GM21367 (cell line): ENCODE measurements around the gene NMT1.
"Not testable (repeated sequence)": the region's sequence is repeated elsewhere in the genome, so short reads cannot be mapped to it uniquely, and the experiment has no call there.

ENCODE experiments used
- ATAC-seq: cut with Tn5 transposase; IDR thresholded peaks from one replicate; pipeline ENCODE4 v1.9.1; 2021; ENCODE audit not compliant: unreplicated experiment

The NMT1 gene

DNA sequence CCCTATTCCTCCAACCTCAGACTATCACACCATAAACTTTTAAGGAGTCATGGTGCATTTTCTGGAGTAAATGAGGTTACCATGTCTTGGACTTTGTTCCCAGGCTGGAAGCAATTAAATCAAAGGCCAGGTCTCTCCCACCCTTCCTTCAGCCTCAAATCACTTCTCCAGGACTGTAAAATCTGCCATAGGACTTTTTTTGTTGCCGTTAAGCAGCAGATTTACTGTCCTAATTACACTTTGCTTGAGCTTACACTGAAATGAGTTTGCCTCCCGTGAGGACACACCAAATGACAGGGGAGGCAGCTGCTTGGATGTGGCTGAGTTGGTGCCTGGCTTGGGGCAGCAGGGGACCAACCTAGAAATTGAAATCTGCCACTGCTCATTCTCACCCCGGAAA lies 24.4 kb upstream of the NMT1 start:
- ATAC-seq: no peak

DNA sequence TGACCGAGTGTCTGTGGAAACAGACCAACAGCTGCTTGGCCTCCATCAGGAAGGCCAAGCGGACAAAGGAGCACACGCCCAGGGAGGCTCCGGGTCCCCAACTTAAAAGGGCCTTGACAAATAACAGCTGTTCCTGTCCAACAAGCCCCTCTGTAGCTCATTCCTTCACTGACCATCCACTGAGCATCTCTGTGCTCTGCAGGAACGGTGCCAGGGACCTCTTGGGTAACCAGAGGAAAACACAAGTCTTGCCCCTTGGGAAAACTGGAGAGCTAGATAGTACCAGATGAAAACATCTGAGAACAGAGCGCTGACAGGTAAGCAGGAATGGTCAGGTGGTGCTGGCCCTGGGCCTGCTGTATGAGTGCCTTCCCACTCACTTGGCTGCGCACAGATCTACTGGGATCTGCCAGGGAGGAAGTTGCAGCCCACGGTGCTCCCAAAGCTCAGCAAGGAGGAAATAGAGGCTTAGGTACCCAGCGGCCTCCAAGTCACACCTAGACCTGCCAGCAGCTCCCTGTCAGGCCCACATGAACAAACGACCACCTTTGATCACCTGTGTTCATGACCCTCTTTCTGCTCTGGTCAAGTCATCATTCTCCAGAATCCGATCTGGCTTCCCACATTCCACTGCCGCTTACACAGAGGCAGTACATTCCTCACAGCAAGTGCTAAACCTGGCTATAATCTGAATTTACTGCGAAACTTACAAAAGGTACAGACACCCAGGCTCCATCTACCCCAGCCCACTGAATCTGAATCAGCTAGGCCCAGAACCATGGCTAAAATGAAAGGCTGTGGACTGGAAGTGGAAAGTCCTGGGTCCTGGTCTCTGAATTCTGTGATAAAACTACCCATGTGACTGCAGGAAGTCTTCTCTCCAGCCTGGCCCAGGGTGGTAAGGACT lies 22.1 kb upstream of the NMT1 start:
- ATAC-seq: no peak

DNA sequence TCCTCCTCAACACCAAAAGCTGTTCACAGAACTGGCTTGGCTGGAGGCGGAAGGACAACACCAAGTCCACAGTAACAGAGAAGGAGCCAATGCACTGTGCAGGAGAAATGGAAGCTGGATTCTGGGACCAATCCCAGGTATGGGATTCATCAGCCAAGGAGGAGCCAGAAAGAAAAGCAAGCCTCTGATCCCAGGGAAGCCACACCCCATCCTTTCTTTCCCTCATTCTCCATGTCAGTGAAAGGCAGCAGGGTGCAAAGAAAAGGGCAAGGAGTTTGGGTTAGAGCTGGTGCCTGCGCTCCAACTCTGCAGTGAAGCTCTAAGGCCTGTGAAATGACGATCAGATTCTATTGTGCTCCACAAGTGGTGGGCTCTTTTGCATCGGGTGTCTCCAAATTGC lies 20.7 kb upstream of the NMT1 start:
- ATAC-seq: no peak

- no peak for ATAC-seq
Measured at GRCh38 chr17:45042346-45043120, 18.6 kb upstream of the NMT1 start.

DNA sequence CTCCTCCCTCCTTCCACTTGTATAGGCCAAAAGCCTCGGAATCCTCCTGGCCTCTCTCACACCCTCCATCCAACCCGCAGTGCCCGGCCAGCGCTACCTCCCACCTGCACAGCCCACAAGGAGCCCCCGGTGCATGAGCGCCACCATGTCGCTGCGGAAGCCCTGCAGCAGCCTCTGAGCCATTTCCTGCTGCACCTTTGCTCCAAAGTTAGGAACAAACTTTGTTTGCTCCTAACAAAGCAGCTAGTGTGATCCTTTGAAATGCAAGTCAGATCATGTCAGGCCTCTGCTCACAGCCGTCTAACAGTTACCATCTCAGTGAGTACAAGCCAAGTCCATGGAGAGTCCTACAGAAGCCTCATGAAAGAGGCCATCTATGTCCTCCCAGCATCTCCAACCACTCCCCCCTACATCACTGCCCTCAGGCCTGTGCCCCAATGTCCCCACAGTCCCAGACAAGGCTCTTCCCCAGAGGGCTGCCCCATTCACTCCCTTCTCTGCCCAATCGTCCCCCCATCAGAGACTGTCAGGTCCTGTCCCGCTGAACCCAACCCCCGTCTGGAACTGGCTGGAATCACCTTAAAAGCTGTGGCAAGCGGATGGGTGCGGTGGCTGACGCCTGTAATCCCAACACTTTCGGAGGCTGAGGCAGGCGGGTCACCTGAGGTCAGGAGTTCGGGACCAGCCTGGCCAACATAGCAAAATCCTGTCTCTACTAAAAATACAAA lies 17.1 kb upstream of the NMT1 start:
- ATAC-seq: no peak

GRCh38 chr17:45046537-45047125 lies 14.5 kb upstream of the NMT1 start:
- ATAC-seq: no peak

DNA sequence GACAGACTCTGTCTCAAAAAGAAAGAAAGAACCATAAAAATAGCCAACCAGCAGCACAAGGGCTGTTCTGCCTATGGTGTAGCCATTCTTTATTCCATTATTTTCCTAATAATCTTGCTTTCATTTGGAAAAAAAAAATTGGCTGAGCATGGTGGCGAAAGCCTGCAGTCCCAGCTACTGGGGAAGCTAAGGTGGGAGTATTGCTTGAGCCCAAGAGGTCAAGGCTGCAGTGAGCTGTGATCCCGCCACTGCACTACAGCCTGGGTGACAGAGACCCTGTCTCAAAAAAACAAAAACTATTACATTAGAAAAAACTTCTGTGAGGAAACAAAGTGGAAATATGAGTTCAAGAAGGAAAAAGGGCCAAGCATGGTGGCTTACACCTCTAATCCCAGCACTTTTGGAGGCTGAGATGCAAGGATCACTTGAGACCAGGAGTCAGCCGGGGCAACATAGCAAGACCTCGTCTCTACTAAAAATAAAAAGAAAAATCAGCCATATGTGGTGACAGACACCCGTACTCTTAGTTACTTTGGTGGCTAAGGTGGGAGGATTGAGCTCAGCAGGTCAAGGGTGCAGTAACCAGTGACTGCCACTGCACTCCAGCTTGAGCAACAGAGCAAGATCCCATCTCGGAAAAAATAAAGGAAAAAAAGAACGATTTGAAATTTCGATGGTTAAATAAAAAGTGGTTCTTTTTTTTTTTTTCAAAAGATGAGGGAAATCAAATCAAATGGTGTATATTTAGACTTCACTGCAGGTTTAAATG lies 12.1 kb upstream of the NMT1 start:
- no peak for ATAC-seq

GRCh38 chr17:45050481-45051059 lies 10.5 kb upstream of the NMT1 start:
- no peak for ATAC-seq

GRCh38 chr17:45051060-45051719 lies 9.9 kb upstream of the NMT1 start, which contains the start of gene DCAKD:
DCAKD (minus strand) TSS chr17:45051632; CDS start chr17:45034885, 16,747 bp downstream.
- peak; percentile 89 for ATAC-seq

DNA sequence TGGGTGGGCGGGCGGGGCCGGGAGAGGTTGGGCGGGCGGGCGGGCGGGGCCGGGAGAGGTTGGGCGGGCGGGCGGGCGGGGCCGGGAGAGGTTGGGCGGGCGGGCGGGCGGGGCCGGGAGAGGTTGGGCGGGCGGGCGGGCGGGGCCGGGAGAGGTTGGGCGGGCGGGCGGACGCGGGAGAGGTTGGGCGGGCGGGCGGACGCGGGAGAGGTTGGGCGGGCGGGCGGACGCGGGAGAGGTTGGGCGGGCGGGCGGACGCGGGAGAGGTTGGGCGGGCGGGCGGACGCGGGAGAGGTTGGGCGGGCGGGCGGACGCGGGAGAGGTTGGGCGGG lies 9.4 kb upstream of the NMT1 start:
- ATAC-seq: not testable (repeated sequence)

GRCh38 chr17:45052052-45052772 lies 8.9 kb upstream of the NMT1 start:
- ATAC-seq: no peak

- ATAC-seq: no peak
Measured at GRCh38 chr17:45060382-45060796, 728 bp upstream of the NMT1 start.

GRCh38 chr17:45061606-45062205 lies 589 bp downstream of the NMT1 start:
- ATAC-seq: no peak

DNA sequence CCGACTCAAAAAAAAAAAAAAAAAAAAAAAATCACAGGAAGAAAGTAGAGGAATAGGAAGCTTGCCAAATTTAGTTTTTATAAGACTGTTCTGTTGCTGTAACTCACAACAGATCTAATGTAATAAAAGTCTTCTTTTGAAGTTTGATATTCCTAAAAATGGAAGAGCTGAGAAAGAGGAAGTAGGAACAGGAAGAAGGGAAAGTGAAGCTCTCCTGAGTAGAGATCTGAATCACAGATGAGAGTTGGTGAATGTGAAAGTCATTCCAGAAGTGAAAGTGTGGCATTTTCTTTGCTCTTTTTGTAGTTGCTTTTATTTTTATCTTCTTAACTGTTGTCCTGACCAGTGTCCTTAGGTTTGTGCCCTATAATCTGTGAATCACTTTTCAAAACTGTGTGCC lies 2.1 kb downstream of the NMT1 start:
- ATAC-seq: no peak

- no peak for ATAC-seq
Measured at GRCh38 chr17:45067637-45068036, 6.5 kb downstream of the NMT1 start.

GRCh38 chr17:45070001-45070400 lies 8.9 kb downstream of the NMT1 start:
- no peak for ATAC-seq

DNA sequence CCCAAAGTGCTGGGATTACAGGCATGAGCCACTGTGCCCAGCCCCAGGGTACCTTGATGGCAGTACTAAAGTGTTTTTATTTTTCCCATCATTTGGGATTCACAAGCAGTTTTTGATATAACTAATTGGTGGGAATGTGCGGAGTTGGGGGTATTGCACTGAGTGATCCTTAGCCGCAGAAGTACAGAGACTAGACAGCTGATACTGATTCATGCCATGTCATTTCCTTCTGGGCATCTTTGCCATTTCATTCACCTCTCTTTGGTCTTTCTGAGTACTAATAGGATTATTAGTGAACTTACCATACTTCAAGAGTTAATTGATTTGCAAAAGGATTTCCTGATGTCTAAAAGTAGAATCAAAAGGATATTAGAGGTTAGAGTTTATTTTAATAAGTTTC lies 9.7 kb downstream of the NMT1 start:
- no peak for ATAC-seq

DNA sequence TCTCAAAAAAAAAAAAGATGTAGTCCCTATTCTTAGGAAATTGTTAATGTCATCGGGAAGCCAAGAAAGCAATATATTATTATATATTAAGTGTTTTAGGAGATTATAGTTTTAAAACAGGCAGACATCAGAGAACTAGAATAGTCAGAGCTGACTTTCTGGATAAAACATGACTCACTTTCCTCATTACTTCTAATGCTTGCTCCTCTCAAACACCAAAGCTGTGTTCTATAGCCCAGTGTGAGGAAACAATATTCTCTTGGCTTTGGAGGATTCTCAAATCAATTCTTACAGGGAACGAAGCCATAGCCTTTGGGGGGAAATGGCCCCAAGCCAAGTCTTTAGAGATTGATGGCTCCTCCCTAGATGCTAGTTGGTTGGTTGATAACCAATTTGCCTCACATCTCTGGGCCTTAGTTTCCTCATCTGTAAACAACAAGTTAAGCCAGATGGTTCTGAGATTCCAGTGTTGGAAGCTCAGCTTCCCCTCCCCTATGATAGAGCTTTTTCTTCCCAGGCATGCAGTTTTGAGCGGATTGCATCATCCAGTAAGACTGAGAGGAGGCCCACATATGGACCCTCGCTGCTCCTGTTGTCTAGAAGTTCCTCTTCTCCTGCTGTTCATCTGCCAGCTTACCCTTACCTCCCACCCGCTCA lies 12.4 kb downstream of the NMT1 start:
- no peak for ATAC-seq
